GM23338 (cell line): ENCODE measurements around the gene ITPR2. TPM values are rescaled to one million over a fixed set of nuclear protein-coding genes. Genes with fewer than 3 reads are reported as not detected.

Experiments
- ATAC-seq: fragments of 200-7000 bp; cut with Tn5 transposase; 3 replicates; pipeline ENCODE4 v1.9.1; 2020
- DNase-seq: peaks from one replicate; pipeline ENCODE4 v3.0.0-alpha.2; 2015; ENCODE audit warnings: low spot score
- H2AFZ ChIP-seq: fragments of 200-600 bp; sonication (generic); 2 replicates; pipeline ENCODE4 v1.8.0; 2016; ENCODE audit warnings: antibody characterized with exemption, mild to moderate bottlenecking, moderate library complexity
- H3F3A ChIP-seq: fragments of 200-600 bp; sonication (generic); replicated peaks from 2 replicates; pipeline ENCODE4 v1.8.0; 2017; ENCODE audit warnings: antibody characterized with exemption, mixed run types, low read depth
- H3K27ac ChIP-seq: fragments of 200-600 bp; sonication (generic); 2 replicates; pipeline ENCODE4 v1.6.1; 2016; ENCODE audit warnings: low read depth
- H3K27me3 ChIP-seq: fragments of 200-600 bp; sonication (generic); 2 replicates; pipeline ENCODE4 v1.8.0; 2016; ENCODE audit warnings: mild to moderate bottlenecking, mixed run types, moderate library complexity; ENCODE audit not compliant: insufficient read depth
- H3K36me3 ChIP-seq: fragments of 200-600 bp; sonication (generic); 2 replicates; pipeline ENCODE4 v1.8.0; 2016; ENCODE audit warnings: mild to moderate bottlenecking; ENCODE audit not compliant: insufficient read depth
- H3K4me1 ChIP-seq: fragments of 200-600 bp; sonication (generic); 2 replicates; pipeline ENCODE4 v1.8.0; 2016; ENCODE audit warnings: mild to moderate bottlenecking, moderate library complexity; ENCODE audit not compliant: insufficient read depth
- H3K4me2 ChIP-seq: fragments of 200-600 bp; sonication (generic); 2 replicates; pipeline ENCODE4 v1.7.1; 2017; ENCODE audit warnings: mixed run types
- H3K4me3 ChIP-seq: fragments of 200-600 bp; sonication (generic); 2 replicates; pipeline ENCODE4 v1.6.1; 2016; ENCODE audit warnings: mixed run types
- H3K79me2 ChIP-seq: fragments of 200-600 bp; sonication (generic); replicated peaks from 2 replicates; pipeline ENCODE4 v1.8.0; 2017; ENCODE audit warnings: mild to moderate bottlenecking; ENCODE audit not compliant: insufficient read depth
- H3K9me2 ChIP-seq: fragments of 200-600 bp; sonication (generic); 2 replicates; pipeline ENCODE4 v1.8.0; 2017; ENCODE audit not compliant: insufficient read depth
- H4K20me1 ChIP-seq: fragments of 200-600 bp; sonication (generic); replicated peaks from 2 replicates; pipeline ENCODE4 v1.8.0; 2017; ENCODE audit warnings: mild to moderate bottlenecking; ENCODE audit not compliant: insufficient read depth
- H3K27ac Mint-ChIP-seq: 2 replicates; pipeline ENCODE4 v1.8.0; 2020; ENCODE audit warnings: inconsistent platforms, mild to moderate bottlenecking, moderate library complexity, mixed read lengths
- H3K27me3 Mint-ChIP-seq: 3 replicates; pipeline ENCODE4 v1.8.0; 2022; ENCODE audit warnings: low read depth, mild to moderate bottlenecking, moderate library complexity, mixed read lengths, inconsistent platforms; ENCODE audit not compliant: insufficient read depth, poor library complexity
- H3K36me3 Mint-ChIP-seq: 3 replicates; pipeline ENCODE4 v1.8.0; 2021; ENCODE audit warnings: low read depth, mild to moderate bottlenecking, inconsistent platforms, moderate library complexity, mixed read lengths
- H3K4me1 Mint-ChIP-seq: 3 replicates; pipeline ENCODE4 v1.8.0; 2020; ENCODE audit warnings: mild to moderate bottlenecking, inconsistent platforms, mixed read lengths
- H3K4me3 Mint-ChIP-seq: 3 replicates; pipeline ENCODE4 v1.8.0; 2021; ENCODE audit warnings: moderate library complexity, mild to moderate bottlenecking, inconsistent platforms, mixed read lengths
- H3K9me3 Mint-ChIP-seq: 3 replicates; pipeline ENCODE4 v1.8.0; 2020; ENCODE audit warnings: moderate library complexity, mild to moderate bottlenecking, inconsistent platforms, mixed read lengths
- CREB1 ChIP-seq: fragments of 250-450 bp; sonication (Bioruptor Pico); IDR thresholded peaks from 2 replicates; pipeline ENCODE4 v1.5.0; 2020; ENCODE audit warnings: low read depth, mild to moderate bottlenecking, moderate library complexity
- EZH2phosphoT487 ChIP-seq: fragments of 200-600 bp; sonication (generic); IDR thresholded peaks from one replicate; pipeline ENCODE4 v1.8.1; 2018; ENCODE audit warnings: antibody characterized with exemption; ENCODE audit not compliant: unreplicated experiment
- POLR2AphosphoS5 ChIP-seq: IDR thresholded peaks from 2 replicates; pipeline ENCODE4 v1.6.1; 2016; ENCODE audit warnings: antibody characterized with exemption, low read depth
- STAT1 ChIP-seq: IDR thresholded peaks from one replicate; pipeline ENCODE4 v1.6.1; 2016; ENCODE audit warnings: antibody characterized with exemption; ENCODE audit not compliant: unreplicated experiment
- ZNF331 ChIP-seq: fragments of 250-450 bp; sonication (Bioruptor Pico); IDR thresholded peaks from 2 replicates; pipeline ENCODE4 v1.5.0; 2020; ENCODE audit warnings: low read depth, mild to moderate bottlenecking, moderate library complexity
- polyA plus RNA-seq: library from polyadenylated mRNA; unstranded; fragments of >200 nt; fragmentation: Nextera tagmentation; extraction: Ambion mirVana; gene quantifications from 2 replicates; pipeline ENCODE4 v1.2.1, GENCODE V29; 2016
- total RNA-seq: library from RNA; depleted of rRNA; stranded (reverse); fragments of >200 nt; shearing (Covaris generic); gene quantifications from 2 replicates; pipeline ENCODE4 v1.2.3, GENCODE V29; 2014
- TF ChIP-seq, protein P1 (sequence below), 2 experiments: fragments of 200-600 bp in 1 of 2; sonication (generic) in 1 of 2; conservative IDR thresholded peaks; 2 replicates each; pipeline versions ENCODE4 v1.5.1 to v1.6.1; 2016 to 2017; ENCODE audit warnings: antibody characterized with exemption in 2 of 2, low read depth in 2 of 2, mild to moderate bottlenecking in 2 of 2, moderate library complexity in 1 of 2
- TF ChIP-seq, protein P2 (sequence below): fragments of 250-450 bp; sonication (Bioruptor Pico); IDR thresholded peaks from 2 replicates; pipeline ENCODE4 v1.5.0; 2020; ENCODE audit warnings: mild to moderate bottlenecking, moderate library complexity

ITPR2 gene
- total and polyA plus RNA-seq, 2 experiments from 2014 or later: 44.5 to 65.2 TPM

DNA sequence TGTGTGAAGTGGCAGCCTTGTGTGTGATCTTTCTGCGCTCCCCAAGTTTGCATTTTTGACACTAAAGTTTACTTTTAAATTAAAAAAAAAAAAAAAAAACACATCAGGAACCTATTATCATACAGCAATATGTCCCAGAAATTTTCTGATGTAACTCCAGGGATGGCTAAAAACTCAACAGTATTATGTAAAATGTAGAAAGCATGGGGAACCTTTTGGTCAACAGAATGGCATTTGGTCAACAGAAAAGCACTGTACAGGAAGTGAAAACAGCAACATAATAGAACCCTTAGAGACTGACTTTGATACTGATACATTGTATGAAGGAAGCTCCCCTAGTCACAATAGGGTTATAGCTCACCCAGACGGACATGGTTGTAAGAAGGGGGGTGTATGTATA, 224.3 kb downstream of the ITPR2 start:
- H4K20me1 ChIP-seq: 0 out of 2 replicates have a peak, but pooled peaks cover 5% of the 10 kb centered on the region
- no peak overlapping the region for H3K4me3 ChIP-seq
- no peaks in the 10 kb centered on the region for H3K36me3 ChIP-seq
- Mint-ChIP-seq H3K4me3 (no peak overlapping the region), H3K27me3 (no peaks in the 10 kb centered on the region), H3K9me3 (no peaks in the 10 kb centered on the region), H3K27ac (no peak overlapping the region), H3K36me3 (peaks cover 8% of the 10 kb centered on the region; the same call in 1 of the 3 replicates), H3K4me1 (no peaks in the 10 kb centered on the region)
- no peak for ATAC-seq
- H3K79me2 ChIP-seq: no peaks in the 10 kb centered on the region
- H3K27ac ChIP-seq: no peak overlapping the region
- H3K4me1 ChIP-seq: no peaks in the 10 kb centered on the region
- no peak for DNase-seq
- H3K27me3 ChIP-seq: no peaks in the 10 kb centered on the region
- no peak overlapping the region for H2AFZ ChIP-seq
- H3K9me2 ChIP-seq: no peaks in the 10 kb centered on the region
- TF ChIP-seq POLR2AphosphoS5: no peak
- no peak overlapping the region for H3K4me2 ChIP-seq
- H3F3A ChIP-seq: no peaks in the 10 kb centered on the region

DNA sequence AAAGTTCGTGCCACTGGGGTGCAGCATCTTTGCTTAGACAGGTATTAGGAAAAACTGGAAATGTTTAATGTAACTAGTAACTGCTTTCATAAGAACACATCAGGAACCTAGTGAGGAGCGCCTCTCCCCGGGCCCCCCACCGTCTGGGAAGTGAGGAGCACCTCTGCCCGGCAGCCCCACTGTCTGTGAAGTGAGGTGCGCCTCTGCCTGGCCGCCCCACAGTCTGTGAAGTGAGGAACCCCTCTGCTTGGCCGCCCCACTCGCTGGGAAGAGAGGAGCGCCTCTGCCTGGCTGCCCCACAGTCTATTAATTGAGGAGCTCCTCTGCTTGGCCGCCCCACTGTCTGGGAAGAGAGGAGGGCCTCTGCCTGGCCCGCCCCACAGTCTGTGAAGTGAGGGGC, 224.7 kb downstream of the ITPR2 start:
- ATAC-seq: no peak
- Mint-ChIP-seq H3K4me1 (no peaks in the 10 kb centered on the region), H3K36me3 (peaks cover 8% of the 10 kb centered on the region; the same call in 1 of the 3 replicates), H3K9me3 (no peaks in the 10 kb centered on the region), H3K27me3 (no peaks in the 10 kb centered on the region), H3K27ac (no peak overlapping the region), H3K4me3 (no peak overlapping the region)
- Histone ChIP-seq H3K36me3 (no peaks in the 10 kb centered on the region), H3K4me1 (no peaks in the 10 kb centered on the region), H3K27ac (no peak overlapping the region), H3K4me3 (no peak overlapping the region), H2AFZ (no peak overlapping the region), H3K4me2 (no peak overlapping the region), H3K9me2 (no peaks in the 10 kb centered on the region), H4K20me1 (0 out of 2 replicates have a peak, but pooled peaks cover 3% of the 10 kb centered on the region), H3F3A (no peaks in the 10 kb centered on the region; the same call in 1 of the 2 replicates), H3K79me2 (no peaks in the 10 kb centered on the region), H3K27me3 (no peaks in the 10 kb centered on the region)
- TF ChIP-seq STAT1 (no peak), CREB1 (CRISPR knock-in tag) (no peak), POLR2AphosphoS5 (no peak)
- TF ChIP-seq, protein P1, sequence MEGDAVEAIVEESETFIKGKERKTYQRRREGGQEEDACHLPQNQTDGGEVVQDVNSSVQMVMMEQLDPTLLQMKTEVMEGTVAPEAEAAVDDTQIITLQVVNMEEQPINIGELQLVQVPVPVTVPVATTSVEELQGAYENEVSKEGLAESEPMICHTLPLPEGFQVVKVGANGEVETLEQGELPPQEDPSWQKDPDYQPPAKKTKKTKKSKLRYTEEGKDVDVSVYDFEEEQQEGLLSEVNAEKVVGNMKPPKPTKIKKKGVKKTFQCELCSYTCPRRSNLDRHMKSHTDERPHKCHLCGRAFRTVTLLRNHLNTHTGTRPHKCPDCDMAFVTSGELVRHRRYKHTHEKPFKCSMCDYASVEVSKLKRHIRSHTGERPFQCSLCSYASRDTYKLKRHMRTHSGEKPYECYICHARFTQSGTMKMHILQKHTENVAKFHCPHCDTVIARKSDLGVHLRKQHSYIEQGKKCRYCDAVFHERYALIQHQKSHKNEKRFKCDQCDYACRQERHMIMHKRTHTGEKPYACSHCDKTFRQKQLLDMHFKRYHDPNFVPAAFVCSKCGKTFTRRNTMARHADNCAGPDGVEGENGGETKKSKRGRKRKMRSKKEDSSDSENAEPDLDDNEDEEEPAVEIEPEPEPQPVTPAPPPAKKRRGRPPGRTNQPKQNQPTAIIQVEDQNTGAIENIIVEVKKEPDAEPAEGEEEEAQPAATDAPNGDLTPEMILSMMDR (conservative IDR thresholded peaks at IDR 0.05; ENCODE audit: low read depth in 2 of 2): no peak
- no peak for DNase-seq

DNA sequence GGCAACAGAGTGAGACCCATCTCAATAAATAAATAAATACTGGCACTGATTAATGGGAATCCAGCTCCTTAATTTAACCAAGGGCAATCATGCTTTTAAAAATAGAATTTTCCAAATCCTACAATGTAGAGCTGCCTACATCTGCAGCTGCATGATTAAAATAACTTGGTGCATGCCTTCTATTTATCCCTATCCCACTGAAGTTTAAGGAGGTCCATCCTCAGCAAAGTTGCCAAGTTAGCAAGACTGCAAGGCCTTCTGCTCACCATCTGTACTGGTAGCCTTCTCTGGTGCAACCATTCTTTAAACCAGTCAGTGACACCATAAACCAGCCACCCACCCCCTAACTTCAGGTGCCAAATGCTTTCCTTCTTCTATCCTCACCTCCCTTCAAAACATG, 226.1 kb downstream of the ITPR2 start:
- no peaks in the 10 kb centered on the region for H3K79me2 ChIP-seq
- H3K4me1 Mint-ChIP-seq: no peaks in the 10 kb centered on the region
- H3K27me3 Mint-ChIP-seq: no peaks in the 10 kb centered on the region
- H4K20me1 ChIP-seq: no peaks in the 10 kb centered on the region
- no peak overlapping the region for H3K27ac Mint-ChIP-seq
- H3K36me3 Mint-ChIP-seq: peaks cover 9% of the 10 kb centered on the region; the same call in 1 of the 3 replicates
- H3K27me3 ChIP-seq: no peaks in the 10 kb centered on the region
- no peaks in the 10 kb centered on the region; the same call in 1 of the 2 replicates for H3K36me3 ChIP-seq
- H3K4me3 ChIP-seq: no peak overlapping the region
- DNase-seq: no peak
- no peak overlapping the region for H2AFZ ChIP-seq
- no peaks in the 10 kb centered on the region for H3K9me2 ChIP-seq
- H3K27ac ChIP-seq: 0 out of 2 replicates have a peak overlapping the region, but pooled peaks have one; percentile 60
- no peak overlapping the region for H3K4me2 ChIP-seq
- no peaks in the 10 kb centered on the region for H3K4me1 ChIP-seq
- H3K4me3 Mint-ChIP-seq: no peak overlapping the region
- H3F3A ChIP-seq: no peaks in the 10 kb centered on the region; the same call in 1 of the 2 replicates
- H3K9me3 Mint-ChIP-seq: no peaks in the 10 kb centered on the region
- no peak for ATAC-seq
- TF ChIP-seq ZNF331: no peak
- TF ChIP-seq, protein P2, sequence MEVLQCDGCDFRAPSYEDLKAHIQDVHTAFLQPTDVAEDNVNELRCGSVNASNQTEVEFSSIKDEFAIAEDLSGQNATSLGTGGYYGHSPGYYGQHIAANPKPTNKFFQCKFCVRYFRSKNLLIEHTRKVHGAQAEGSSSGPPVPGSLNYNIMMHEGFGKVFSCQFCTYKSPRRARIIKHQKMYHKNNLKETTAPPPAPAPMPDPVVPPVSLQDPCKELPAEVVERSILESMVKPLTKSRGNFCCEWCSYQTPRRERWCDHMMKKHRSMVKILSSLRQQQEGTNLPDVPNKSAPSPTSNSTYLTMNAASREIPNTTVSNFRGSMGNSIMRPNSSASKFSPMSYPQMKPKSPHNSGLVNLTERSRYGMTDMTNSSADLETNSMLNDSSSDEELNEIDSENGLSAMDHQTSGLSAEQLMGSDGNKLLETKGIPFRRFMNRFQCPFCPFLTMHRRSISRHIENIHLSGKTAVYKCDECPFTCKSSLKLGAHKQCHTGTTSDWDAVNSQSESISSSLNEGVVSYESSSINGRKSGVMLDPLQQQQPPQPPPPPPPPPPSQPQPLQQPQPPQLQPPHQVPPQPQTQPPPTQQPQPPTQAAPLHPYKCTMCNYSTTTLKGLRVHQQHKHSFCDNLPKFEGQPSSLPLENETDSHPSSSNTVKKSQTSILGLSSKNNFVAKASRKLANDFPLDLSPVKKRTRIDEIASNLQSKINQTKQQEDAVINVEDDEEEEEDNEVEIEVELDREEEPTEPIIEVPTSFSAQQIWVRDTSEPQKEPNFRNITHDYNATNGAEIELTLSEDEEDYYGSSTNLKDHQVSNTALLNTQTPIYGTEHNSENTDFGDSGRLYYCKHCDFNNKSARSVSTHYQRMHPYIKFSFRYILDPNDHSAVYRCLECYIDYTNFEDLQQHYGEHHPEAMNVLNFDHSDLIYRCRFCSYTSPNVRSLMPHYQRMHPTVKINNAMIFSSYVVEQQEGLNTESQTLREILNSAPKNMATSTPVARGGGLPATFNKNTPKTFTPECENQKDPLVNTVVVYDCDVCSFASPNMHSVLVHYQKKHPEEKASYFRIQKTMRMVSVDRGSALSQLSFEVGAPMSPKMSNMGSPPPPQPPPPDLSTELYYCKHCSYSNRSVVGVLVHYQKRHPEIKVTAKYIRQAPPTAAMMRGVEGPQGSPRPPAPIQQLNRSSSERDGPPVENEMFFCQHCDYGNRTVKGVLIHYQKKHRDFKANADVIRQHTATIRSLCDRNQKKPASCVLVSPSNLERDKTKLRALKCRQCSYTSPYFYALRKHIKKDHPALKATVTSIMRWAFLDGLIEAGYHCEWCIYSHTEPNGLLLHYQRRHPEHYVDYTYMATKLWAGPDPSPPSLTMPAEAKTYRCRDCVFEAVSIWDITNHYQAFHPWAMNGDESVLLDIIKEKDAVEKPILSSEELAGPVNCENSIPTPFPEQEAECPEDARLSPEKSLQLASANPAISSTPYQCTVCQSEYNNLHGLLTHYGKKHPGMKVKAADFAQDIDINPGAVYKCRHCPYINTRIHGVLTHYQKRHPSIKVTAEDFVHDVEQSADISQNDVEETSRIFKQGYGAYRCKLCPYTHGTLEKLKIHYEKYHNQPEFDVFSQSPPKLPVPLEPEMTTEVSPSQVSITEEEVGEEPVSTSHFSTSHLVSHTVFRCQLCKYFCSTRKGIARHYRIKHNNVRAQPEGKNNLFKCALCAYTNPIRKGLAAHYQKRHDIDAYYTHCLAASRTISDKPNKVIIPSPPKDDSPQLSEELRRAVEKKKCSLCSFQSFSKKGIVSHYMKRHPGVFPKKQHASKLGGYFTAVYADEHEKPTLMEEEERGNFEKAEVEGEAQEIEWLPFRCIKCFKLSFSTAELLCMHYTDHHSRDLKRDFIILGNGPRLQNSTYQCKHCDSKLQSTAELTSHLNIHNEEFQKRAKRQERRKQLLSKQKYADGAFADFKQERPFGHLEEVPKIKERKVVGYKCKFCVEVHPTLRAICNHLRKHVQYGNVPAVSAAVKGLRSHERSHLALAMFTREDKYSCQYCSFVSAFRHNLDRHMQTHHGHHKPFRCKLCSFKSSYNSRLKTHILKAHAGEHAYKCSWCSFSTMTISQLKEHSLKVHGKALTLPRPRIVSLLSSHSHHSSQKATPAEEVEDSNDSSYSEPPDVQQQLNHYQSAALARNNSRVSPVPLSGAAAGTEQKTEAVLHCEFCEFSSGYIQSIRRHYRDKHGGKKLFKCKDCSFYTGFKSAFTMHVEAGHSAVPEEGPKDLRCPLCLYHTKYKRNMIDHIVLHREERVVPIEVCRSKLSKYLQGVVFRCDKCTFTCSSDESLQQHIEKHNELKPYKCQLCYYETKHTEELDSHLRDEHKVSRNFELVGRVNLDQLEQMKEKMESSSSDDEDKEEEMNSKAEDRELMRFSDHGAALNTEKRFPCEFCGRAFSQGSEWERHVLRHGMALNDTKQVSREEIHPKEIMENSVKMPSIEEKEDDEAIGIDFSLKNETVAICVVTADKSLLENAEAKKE (CRISPR knock-in tag): no peak
- TF ChIP-seq EZH2phosphoT487: no peak
